Stimulated activated CD8-positive, alpha-beta memory T cell treated with anti-CD3 and anti-CD28 coated beads, Interleukin-15, amount 100 ng/mL, for 4 hours (primary cell): ENCODE measurements around the gene IDH3B.

Source experiments
- DNase-seq, 2 donors: peaks; one replicate each; pipeline ENCODE4 v3.0.0-alpha.2; 2020; ENCODE audit warnings: low read depth in 2 of 2

Gene IDH3B

DNA sequence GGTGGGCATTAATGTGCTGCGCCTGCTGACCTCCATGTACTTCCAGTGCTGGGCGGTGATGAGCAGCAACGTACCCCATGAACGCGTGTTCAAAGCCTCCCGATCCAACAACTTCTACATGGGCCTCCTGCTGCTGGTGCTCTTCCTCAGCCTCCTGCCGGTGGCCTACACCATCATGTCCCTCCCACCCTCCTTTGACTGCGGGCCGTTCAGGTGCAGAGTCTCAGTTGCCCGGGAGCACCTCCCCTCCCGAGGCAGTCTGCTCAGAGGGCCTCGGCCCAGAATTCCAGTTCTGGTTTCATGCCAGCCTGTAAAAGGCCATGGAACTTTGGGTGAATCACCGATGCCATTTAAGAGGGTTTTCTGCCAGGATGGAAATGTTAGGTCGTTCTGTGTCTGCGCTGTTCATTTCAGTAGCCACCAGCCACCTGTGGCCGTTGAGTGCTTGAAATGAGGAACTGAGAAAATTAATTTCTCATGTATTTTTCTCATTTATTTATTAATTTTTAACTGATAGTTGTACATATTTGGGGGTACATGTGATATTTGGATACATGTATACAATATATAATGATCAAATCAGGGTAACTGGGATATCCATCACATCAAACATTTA is 46.8 kb downstream of the IDH3B start:
- no peak for DNase-seq

DNA sequence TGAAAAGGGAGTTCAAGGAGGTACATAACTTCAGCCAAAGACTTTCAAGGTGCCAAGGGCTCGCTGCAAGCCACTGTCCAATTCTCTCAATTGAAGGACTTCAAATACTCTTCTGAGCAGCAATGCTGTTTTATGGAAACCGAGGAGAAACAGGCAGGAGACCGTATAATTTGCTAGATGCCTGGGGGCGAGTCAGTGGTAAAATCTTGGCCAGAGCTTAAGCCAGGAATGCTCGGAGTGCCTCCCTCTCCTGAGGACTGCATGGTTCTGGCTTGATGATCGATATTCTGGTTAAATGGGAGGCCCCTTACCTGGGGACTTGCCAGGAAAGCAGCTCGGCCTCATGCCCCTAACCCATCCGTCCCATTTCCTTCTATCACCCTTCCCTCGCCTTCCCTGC is 47.4 kb downstream of the IDH3B start:
- no peak for DNase-seq

DNA sequence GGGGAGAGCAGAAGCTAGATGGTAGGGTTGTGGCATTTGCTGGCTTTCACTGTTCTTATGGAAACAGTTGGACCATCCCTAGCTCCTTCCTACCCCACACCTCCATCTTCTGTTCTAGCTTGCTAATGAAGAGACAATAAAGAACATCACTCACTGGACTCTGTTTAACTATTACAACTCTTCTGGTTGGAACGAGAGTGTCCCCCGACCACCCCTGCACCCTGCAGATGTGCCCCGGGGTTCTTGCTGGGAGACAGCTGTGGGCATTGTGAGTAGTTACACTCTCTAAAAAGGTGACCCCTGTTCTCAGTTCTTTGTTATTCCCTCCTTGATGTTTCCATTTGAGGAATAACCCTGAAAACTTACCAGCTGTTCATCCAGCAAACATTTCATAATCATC is 51.9 kb downstream of the IDH3B start:
- DNase-seq = no peak

GRCh38 chr20:2610941-2611720 is 52.9 kb downstream of the IDH3B start:
- no peak for DNase-seq

DNA sequence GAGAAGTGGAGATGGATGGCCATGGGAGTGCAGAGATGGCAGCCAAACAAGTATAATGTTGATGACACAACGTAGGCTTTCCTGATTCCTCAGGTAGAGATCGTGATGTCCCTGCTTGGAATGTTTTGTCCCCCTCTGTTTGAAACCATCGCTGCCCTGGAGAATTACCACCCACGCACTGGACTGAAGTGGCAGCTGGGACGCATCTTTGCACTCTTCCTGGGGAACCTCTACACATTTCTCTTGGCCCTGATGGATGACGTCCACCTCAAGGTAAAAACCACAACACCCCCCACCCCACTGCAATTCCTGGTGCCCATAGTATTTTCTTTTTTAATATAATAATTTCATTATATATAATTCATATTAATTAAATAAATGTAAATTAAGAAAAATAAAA is 53.7 kb downstream of the IDH3B start:
- no peak for DNase-seq
